PFSK-1 (cell line): ENCODE measurements around the gene IGFLR1. TPM values are rescaled to one million over a fixed set of nuclear protein-coding genes. Genes with fewer than 3 reads are reported as not detected.

Experiments used
- FOXP2 ChIP-seq: optimal IDR thresholded peaks from 2 replicates; pipeline ENCODE3; 2011; ENCODE audit warnings: borderline replicate concordance, control low read depth, inconsistent platforms; ENCODE audit not compliant: insufficient read depth; ENCODE audit errors: extremely low read length, extremely low read depth
- POLR2AphosphoS5 ChIP-seq: IDR thresholded peaks from 2 replicates; pipeline ENCODE4 v1.6.1; 2012; ENCODE audit warnings: low read depth, mild to moderate bottlenecking, control low read depth, low read length, moderate library complexity
- REST ChIP-seq, 2 experiments: IDR thresholded peaks; 2 replicates each; pipeline versions ENCODE4 v1.6.1 to v1.8.0; 2011 to 2012; ENCODE audit warnings: low read depth in 2 of 2, low read length in 2 of 2, control low read depth in 1 of 2, inconsistent platforms in 1 of 2, mild to moderate bottlenecking in 1 of 2, moderate library complexity in 1 of 2; ENCODE audit not compliant: insufficient read depth in 1 of 2
- SIN3A ChIP-seq: IDR thresholded peaks from 2 replicates; pipeline ENCODE4 v1.6.1; 2012; ENCODE audit warnings: mild to moderate bottlenecking, low read length, moderate library complexity, borderline replicate concordance; ENCODE audit not compliant: insufficient read depth
- TAF1 ChIP-seq: IDR thresholded peaks from 2 replicates; pipeline ENCODE4 v1.6.1; 2012; ENCODE audit warnings: low read length, control low read depth, borderline replicate concordance; ENCODE audit not compliant: insufficient read depth
- polyA plus RNA-seq: library from polyadenylated mRNA; unstranded; fragments of >200 nt; gene quantifications from one replicate; pipeline ENCODE4 v1.2.1, GENCODE V29; 2012; ENCODE audit warnings: low read depth, missing spikeins; ENCODE audit not compliant: insufficient read length

IGFLR1 gene, protein sequence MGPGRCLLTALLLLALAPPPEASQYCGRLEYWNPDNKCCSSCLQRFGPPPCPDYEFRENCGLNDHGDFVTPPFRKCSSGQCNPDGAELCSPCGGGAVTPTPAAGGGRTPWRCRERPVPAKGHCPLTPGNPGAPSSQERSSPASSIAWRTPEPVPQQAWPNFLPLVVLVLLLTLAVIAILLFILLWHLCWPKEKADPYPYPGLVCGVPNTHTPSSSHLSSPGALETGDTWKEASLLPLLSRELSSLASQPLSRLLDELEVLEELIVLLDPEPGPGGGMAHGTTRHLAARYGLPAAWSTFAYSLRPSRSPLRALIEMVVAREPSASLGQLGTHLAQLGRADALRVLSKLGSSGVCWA
- 8.7 TPM for polyA plus RNA-seq

GRCh38 chr19:35742121-35742724, at the start of gene IGFLR1:
Gene IGFLR1 (minus strand): TSS chr19:35742452. CDS start chr19:35741180, 1,272 bp downstream.
- TF ChIP-seq FOXP2 (no peak), REST (IDR thresholded peaks at IDR 0.05; ENCODE audit: insufficient read depth in 1 of 2, low read depth in 2 of 2, low read length in 2 of 2) (no peak), POLR2AphosphoS5 (no peak), SIN3A (no peak), TAF1 (no peak)

- TF ChIP-seq REST (IDR thresholded peaks at IDR 0.05; ENCODE audit: insufficient read depth in 1 of 2, low read depth in 2 of 2, low read length in 2 of 2): no peak
- no peak for TF ChIP-seq SIN3A
- no peak for TF ChIP-seq FOXP2
- TF ChIP-seq POLR2AphosphoS5: no peak
Measured at GRCh38 chr19:35791814-35792279, 49.6 kb upstream of the IGFLR1 start.

DNA sequence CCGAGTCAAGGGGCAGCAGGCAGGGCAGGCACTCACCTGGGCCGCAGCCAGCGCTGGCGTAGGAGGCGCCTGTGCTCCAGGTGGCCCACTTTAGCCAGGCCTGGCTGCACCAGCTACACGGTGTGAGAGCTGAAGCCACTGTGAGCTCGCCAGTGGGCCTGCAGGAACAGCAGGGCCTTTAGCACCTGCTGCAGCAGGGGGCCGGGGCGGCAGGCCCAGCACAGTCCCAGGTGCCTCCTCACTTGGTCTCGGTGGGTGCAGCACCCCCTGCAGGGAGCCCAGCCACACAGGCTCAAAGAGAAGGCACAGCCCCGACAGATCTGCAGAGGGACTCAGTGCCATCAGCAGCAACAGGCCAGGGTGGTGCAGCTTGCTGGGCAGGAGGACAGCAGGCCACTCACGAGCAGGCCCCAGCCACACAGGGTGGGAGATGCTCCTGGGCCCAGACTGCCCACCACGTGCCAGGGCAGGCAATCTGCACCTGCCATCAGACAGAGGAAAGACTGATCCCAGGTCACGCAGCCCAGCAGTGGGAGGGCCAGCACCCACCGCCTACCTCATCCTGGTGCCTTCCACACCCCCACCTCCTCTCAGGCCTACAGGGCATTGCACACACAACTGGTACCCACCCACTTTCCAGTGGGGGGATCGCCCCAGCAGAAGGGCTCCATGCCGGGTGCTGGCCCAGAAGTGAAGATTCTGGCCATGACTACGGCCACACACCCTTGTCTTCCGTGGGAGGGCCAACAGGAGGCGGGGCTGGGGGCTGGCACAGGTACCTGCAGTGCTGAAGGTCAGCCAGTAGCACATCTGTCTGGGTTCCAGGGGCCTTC, 48.9 kb upstream of the IGFLR1 start:
- TF ChIP-seq SIN3A: no peak
- no peak for TF ChIP-seq FOXP2
- TF ChIP-seq POLR2AphosphoS5: no peak
- no peak for TF ChIP-seq REST (IDR thresholded peaks at IDR 0.05; ENCODE audit: insufficient read depth in 1 of 2, low read depth in 2 of 2, low read length in 2 of 2)
- no peak for TF ChIP-seq TAF1

GRCh38 chr19:35789978-35790944, 48.0 kb upstream of the IGFLR1 start:
- no peak for TF ChIP-seq REST (IDR thresholded peaks at IDR 0.05; ENCODE audit: insufficient read depth in 1 of 2, low read depth in 2 of 2, low read length in 2 of 2)
- no peak for TF ChIP-seq TAF1
- no peak for TF ChIP-seq SIN3A
- no peak for TF ChIP-seq FOXP2
- TF ChIP-seq POLR2AphosphoS5: no peak
